GM19463 (cell line): ENCODE data around the gene RAMP1.

Source experiments
- ATAC-seq: cut with Tn5 transposase; IDR thresholded peaks from one replicate; pipeline ENCODE4 v1.9.1; 2021; ENCODE audit warnings: mild to moderate bottlenecking, moderate library complexity; ENCODE audit not compliant: unreplicated experiment

The RAMP1 gene

GRCh38 chr2:237876061-237876526 is 16.7 kb downstream of the RAMP1 start:
- no peak for ATAC-seq

GRCh38 chr2:237876532-237876931 is 17.1 kb downstream of the RAMP1 start:
- ATAC-seq: no peak

- ATAC-seq: no peak
Measured at GRCh38 chr2:237876951-237877491, 17.6 kb downstream of the RAMP1 start.

- no peak for ATAC-seq
Measured at GRCh38 chr2:237877576-237878307, 18.3 kb downstream of the RAMP1 start.

- no peak for ATAC-seq
Measured at GRCh38 chr2:237878321-237879057, 19.1 kb downstream of the RAMP1 start.

GRCh38 chr2:237879058-237879430 is 19.6 kb downstream of the RAMP1 start:
- ATAC-seq: no peak

- ATAC-seq: no peak
Measured at GRCh38 chr2:237879991-237880560, 20.7 kb downstream of the RAMP1 start.

- ATAC-seq: no peak
Measured at GRCh38 chr2:237882510-237883481, 23.4 kb downstream of the RAMP1 start.

- ATAC-seq: no peak
Measured at GRCh38 chr2:237883951-237884446, 24.6 kb downstream of the RAMP1 start.

GRCh38 chr2:237884681-237885080 is 25.3 kb downstream of the RAMP1 start:
- ATAC-seq: no peak

GRCh38 chr2:237885111-237885930 is 25.9 kb downstream of the RAMP1 start:
- no peak for ATAC-seq

GRCh38 chr2:237885931-237886684 is 26.7 kb downstream of the RAMP1 start:
- no peak for ATAC-seq

- ATAC-seq: no peak
Measured at GRCh38 chr2:237886685-237887481, 27.5 kb downstream of the RAMP1 start.

GRCh38 chr2:237888389-237888788 is 29.0 kb downstream of the RAMP1 start:
- ATAC-seq: no peak

GRCh38 chr2:237889016-237889415 is 29.6 kb downstream of the RAMP1 start:
- no peak for ATAC-seq

- ATAC-seq: no peak
Measured at GRCh38 chr2:237889811-237890210, 30.4 kb downstream of the RAMP1 start.

GRCh38 chr2:237892478-237892877 is 33.1 kb downstream of the RAMP1 start:
- no peak for ATAC-seq
